ENCODE results near the gene VMAC. TPM values are rescaled to one million over a fixed set of nuclear protein-coding genes. Genes with fewer than 3 reads are reported as not detected.
"Not testable (repeated sequence)": the region's sequence is repeated elsewhere in the genome, so short reads cannot be mapped to it uniquely, and the experiment has no call there.

VMAC gene
- 2.5 TPM for total RNA-seq
- long read RNA-seq, partial matches to known transcripts, result 0 of 3 reads
- long read RNA-seq, other reads (novel, unspliced or antisense), result 0 of 3 reads

- Histone ChIP-seq H3K9me3 (replicated peaks) (no peaks in the 10 kb centered on the region), H3K27ac (replicated peaks) (peak within 1 kb of the TSS; percentile 97), H3K27me3 (ENCODE audit: low read depth) (no peaks in the 10 kb centered on the region), H3K4me1 (peaks cover 47% of the 10 kb centered on the region), H3K36me3 (peaks cover 18% of the 10 kb centered on the region), H3K4me3 (peak within 1 kb of the TSS; percentile 80)
- intact Hi-C loops (cut with micrococcal nuclease), result no loop called here
- peak; percentile 100 for DNase-seq
- no peak for TF ChIP-seq CTCF (IDR thresholded peaks at IDR 0.05; ENCODE audit: borderline replicate concordance)
Measured at GRCh38 chr19:5904352-5905113, at the start of gene VMAC. TSS of gene VMAC (plus strand) at chr19:5904872. CDS start at chr19:5904891, 19 bp downstream.

- H3K27me3 ChIP-seq (ENCODE audit: low read depth); H3K36me3 ChIP-seq; H3K4me3 ChIP-seq; intact Hi-C loops (cut with micrococcal nuclease); H3K9me3 ChIP-seq (replicated peaks); DNase-seq; H3K27ac ChIP-seq (replicated peaks); H3K4me1 ChIP-seq: not testable (repeated sequence)
Measured at GRCh38 chr19:5855151-5855550, 49.5 kb upstream of the VMAC start.

GRCh38 chr19:5857203-5858081 is 47.2 kb upstream of the VMAC start:
- no peak for TF ChIP-seq CTCF (IDR thresholded peaks at IDR 0.05; ENCODE audit: borderline replicate concordance)
- no peaks in the 10 kb centered on the region for H3K9me3 ChIP-seq (replicated peaks)
- H3K27ac ChIP-seq (replicated peaks), result no peak overlapping the region
- DNase-seq, result no peak
- peaks cover 6% of the 10 kb centered on the region for H3K27me3 ChIP-seq (ENCODE audit: low read depth)
- H3K4me3 ChIP-seq, result no peak overlapping the region
- no peaks in the 10 kb centered on the region for H3K36me3 ChIP-seq
- intact Hi-C loops (cut with micrococcal nuclease), result no loop called here
- no peaks in the 10 kb centered on the region for H3K4me1 ChIP-seq

- H3K27me3 ChIP-seq (ENCODE audit: low read depth), result peaks cover 24% of the 10 kb centered on the region
- no peak for TF ChIP-seq CTCF (IDR thresholded peaks at IDR 0.05; ENCODE audit: borderline replicate concordance)
- no peaks in the 10 kb centered on the region for H3K36me3 ChIP-seq
- no peak overlapping the region for H3K4me3 ChIP-seq
- intact Hi-C loops (cut with micrococcal nuclease), result no loop called here
- no peaks in the 10 kb centered on the region for H3K4me1 ChIP-seq
- no peaks in the 10 kb centered on the region for H3K9me3 ChIP-seq (replicated peaks)
- no peak for DNase-seq
- no peak overlapping the region for H3K27ac ChIP-seq (replicated peaks)
Measured at GRCh38 chr19:5863030-5863665, 41.5 kb upstream of the VMAC start.

- no peak overlapping the region for H3K4me3 ChIP-seq
- no peaks in the 10 kb centered on the region for H3K9me3 ChIP-seq (replicated peaks)
- no peaks in the 10 kb centered on the region for H3K4me1 ChIP-seq
- H3K36me3 ChIP-seq, result no peaks in the 10 kb centered on the region
- no peak for TF ChIP-seq CTCF (IDR thresholded peaks at IDR 0.05; ENCODE audit: borderline replicate concordance)
- DNase-seq, result no peak
- H3K27ac ChIP-seq (replicated peaks), result no peak overlapping the region
- intact Hi-C loops (cut with micrococcal nuclease), result no loop called here
- peaks cover 24% of the 10 kb centered on the region for H3K27me3 ChIP-seq (ENCODE audit: low read depth)
Measured at GRCh38 chr19:5864013-5864720, 40.5 kb upstream of the VMAC start.

Data from left ventricle myocardium inferior (tissue), 1 donor.